Lower leg skin (tissue), 4 donors: ENCODE measurements around the gene FGGY. TPM values are rescaled to one million over a fixed set of nuclear protein-coding genes. Genes with fewer than 3 reads are reported as not detected.
"Not testable (repeated sequence)": the region's sequence is repeated elsewhere in the genome, so short reads cannot be mapped to it uniquely, and the experiment has no call there.

Experiments used
- DNase-seq, 2 donors: peaks; one replicate each; pipeline ENCODE4 v3.0.0-alpha.2; 2019; ENCODE audit warnings: low spot score in 2 of 2
- H3K4me3 ChIP-seq: fragments of 200-600 bp; sonication (generic); 2 replicates; pipeline ENCODE4 v1.5.1; 2017; ENCODE audit warnings: mild to moderate bottlenecking, low read depth; ENCODE audit not compliant: poor library complexity, severe bottlenecking
- POLR2A ChIP-seq, 2 donors: fragments of 450-650 bp; IDR thresholded peaks; one replicate each; pipeline ENCODE4 v1.6.1; 2016 to 2017; ENCODE audit warnings: antibody characterized with exemption in 2 of 2, mild to moderate bottlenecking in 1 of 2, moderate library complexity in 1 of 2
- WGBS, 2 donors: methylation state at CpG; one replicate each; pipeline ENCODE4 v1.1.5; 2018; 5-methylcytosine and 5-hydroxymethylcytosine counted together
- intact Hi-C: fragments of 100-400 bp; cut with DNase I; formaldehyde crosslinking; loops from one replicate; pipeline ENCODE4 v1.15.0; 2023; ENCODE audit warnings: low total_unique reads
- total RNA-seq, 4 donors: library from RNA; depleted of rRNA; stranded (reverse); fragments of >200 nt; gene quantifications; one replicate each; pipeline ENCODE4 v1.1.0, GENCODE V29; 2016
- TF ChIP-seq, protein P1 (sequence below), 3 donors: fragments of 450-650 bp; IDR thresholded peaks; one replicate each; pipeline ENCODE4 v1.5.1; 2016; ENCODE audit warnings: antibody characterized with exemption in 3 of 3, mild to moderate bottlenecking in 3 of 3, moderate library complexity in 2 of 3

FGGY gene
- total RNA-seq, 4 donors from 2014 or later: 10.0 to 29.5 (median 17.5) TPM

DNA sequence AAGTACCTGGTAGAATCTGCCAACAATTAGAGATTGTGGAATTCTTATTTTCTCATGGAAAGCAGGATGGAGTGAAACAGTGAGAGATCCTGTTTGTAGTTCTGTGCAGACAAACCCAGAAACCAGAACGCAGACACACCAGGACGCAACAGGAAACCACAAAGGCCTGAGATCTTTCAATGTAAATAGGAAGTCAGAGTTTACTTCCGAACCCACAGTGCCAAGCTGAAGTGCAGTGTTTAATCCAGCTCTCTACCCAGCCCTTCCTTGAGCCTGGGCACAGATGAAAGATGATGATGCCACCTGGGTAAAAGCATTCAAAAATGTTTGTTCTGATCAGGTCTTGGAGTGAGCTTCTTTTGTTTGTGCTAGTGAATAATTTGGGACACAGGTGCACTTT, 273.6 kb downstream of the FGGY start:
- DNase-seq: no peak
- intact Hi-C loops: no loop called here
- 66 to 72% methylated on average over 3 of the region's 3 CpGs for WGBS, 2 donors
- H3K4me3 ChIP-seq: no peak overlapping the region
- TF ChIP-seq, protein P1, sequence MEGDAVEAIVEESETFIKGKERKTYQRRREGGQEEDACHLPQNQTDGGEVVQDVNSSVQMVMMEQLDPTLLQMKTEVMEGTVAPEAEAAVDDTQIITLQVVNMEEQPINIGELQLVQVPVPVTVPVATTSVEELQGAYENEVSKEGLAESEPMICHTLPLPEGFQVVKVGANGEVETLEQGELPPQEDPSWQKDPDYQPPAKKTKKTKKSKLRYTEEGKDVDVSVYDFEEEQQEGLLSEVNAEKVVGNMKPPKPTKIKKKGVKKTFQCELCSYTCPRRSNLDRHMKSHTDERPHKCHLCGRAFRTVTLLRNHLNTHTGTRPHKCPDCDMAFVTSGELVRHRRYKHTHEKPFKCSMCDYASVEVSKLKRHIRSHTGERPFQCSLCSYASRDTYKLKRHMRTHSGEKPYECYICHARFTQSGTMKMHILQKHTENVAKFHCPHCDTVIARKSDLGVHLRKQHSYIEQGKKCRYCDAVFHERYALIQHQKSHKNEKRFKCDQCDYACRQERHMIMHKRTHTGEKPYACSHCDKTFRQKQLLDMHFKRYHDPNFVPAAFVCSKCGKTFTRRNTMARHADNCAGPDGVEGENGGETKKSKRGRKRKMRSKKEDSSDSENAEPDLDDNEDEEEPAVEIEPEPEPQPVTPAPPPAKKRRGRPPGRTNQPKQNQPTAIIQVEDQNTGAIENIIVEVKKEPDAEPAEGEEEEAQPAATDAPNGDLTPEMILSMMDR (IDR thresholded peaks at IDR 0.05): no peak
- no peak for TF ChIP-seq POLR2A (IDR thresholded peaks at IDR 0.05)

DNA sequence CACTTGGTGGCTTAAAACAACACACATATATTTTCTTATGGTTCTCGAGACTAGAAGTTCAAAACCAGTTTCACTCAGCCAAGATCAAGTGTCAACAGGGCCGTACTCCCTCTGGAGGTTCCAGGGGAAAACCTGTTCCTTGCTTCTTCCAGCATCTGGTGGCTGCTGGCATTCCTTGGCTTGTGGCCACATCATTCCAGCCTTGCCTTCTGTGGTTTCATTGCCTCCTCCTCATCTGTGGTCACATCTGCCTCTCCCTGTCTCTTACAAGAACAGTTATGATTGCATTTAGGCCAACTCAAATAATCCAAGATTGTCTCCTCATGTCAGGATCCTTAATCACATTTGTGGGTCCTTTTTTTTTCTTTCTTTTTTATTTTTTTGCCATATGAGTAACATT, 277.2 kb downstream of the FGGY start:
- intact Hi-C loops: no loop called here
- whole genome bisulfite sequencing, 2 donors: 72% methylated on average over 2 of the region's 2 CpGs
- DNase-seq: no peak
- no peak for TF ChIP-seq POLR2A (IDR thresholded peaks at IDR 0.05)
- TF ChIP-seq, protein P1 (IDR thresholded peaks at IDR 0.05): no peak
- H3K4me3 ChIP-seq: no peak overlapping the region

DNA sequence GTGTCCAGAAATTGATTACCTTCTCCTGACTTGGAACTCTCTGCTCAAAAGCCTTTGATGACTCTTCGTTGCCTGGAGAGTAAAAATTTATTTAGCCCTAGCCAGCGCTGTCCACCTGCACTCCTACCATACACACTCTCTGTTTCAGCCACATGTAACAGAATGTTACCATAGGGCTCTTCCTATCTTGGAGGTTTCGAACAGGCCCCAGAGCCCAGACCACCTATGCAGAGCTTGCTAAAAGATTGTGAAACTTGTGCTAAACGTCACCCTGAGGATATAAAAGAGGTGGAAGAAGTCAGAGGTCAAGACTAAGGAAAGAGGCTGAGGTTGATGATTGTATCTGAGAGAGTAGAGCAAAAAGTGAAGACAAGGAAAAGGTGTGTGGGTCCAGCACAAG, 280.9 kb downstream of the FGGY start:
- 92 to 97% methylated on average over 4 of the region's 4 CpGs for WGBS, 2 donors
- no peak for DNase-seq
- intact Hi-C loops: no loop called here
- TF ChIP-seq POLR2A (IDR thresholded peaks at IDR 0.05): no peak
- TF ChIP-seq, protein P1 (IDR thresholded peaks at IDR 0.05): no peak
- no peak overlapping the region for H3K4me3 ChIP-seq

DNA sequence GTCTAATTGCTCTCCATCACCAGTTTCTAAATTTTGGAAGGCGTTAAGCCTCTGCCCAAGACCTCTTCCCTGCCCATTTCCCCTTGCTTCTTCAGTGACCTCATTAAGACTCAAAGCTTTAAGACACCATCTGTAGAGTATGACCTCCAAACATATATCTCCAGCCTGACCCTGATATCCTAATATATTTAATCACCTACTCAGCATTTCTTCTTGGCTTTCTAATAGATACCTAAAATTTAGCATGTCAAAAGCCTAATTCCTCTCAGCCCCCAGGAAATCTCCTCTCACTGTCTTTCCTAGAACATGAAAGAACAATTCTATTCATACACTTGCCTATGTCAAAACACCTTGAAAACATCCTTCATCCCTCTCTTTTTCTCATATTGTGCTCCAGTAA, 282.3 kb downstream of the FGGY start:
- no peak overlapping the region for H3K4me3 ChIP-seq
- TF ChIP-seq POLR2A (IDR thresholded peaks at IDR 0.05): no peak
- TF ChIP-seq, protein P1 (IDR thresholded peaks at IDR 0.05): no peak
- 88 to 94% methylated on average over 1 of the region's 1 CpG for WGBS, 2 donors
- intact Hi-C loops: no loop called here
- no peak for DNase-seq

DNA sequence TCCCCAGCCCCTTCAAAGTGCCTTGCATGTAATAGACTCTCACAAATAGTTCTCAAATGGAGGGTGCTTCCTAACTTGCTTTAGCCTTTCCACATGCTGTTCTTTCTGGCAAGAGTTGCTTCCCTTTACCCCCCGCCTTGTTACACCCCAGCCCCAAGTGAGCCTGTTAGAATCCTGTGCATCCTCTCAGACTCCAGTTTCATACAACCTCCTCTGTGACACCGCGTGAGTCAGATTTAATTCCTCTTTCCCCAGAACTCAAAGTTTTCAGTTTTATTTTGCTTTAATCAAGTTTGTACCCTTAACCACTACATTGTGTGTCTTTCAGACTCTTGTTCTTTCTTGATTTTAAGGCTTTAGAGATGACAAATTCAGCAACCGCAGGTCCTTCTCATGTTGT, 283.4 kb downstream of the FGGY start:
- WGBS, 2 donors: 91 to 93% methylated on average over 4 of the region's 4 CpGs
- TF ChIP-seq, protein P1 (IDR thresholded peaks at IDR 0.05): no peak
- intact Hi-C loops: no loop called here
- no peak overlapping the region for H3K4me3 ChIP-seq
- DNase-seq: no peak

DNA sequence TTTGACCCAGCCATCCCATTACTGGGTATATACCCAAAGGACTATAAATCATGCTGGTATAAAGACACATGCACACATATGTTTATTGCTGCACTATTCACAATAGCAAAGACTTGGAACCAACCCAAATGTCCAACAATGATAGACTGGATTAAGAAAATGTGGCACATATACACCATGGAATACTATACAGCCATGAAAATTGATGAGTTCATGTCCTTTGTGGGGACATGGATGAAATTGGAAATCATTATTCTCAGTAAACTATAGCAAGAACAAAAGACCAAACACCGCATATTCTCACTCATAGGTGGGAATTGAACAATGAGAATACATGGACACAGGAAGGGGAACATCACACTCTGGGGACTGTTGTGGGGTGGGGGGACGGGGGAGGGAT, 295.5 kb downstream of the FGGY start:
- H3K4me3 ChIP-seq, intact Hi-C loops, DNase-seq: not testable (repeated sequence)
- WGBS, 2 donors: 96 to 100% methylated on average over 1 to 2 of the region's 2 CpGs
